HPDE6-E6E7 (cell line): ENCODE data around the gene GMEB1.
"Not testable (repeated sequence)": the region's sequence is repeated elsewhere in the genome, so short reads cannot be mapped to it uniquely, and the experiment has no call there.

Experiments
- DNase-seq: peaks from one replicate; pipeline ENCODE4 v3.0.0; 2011; ENCODE audit warnings: missing footprints; ENCODE audit errors: extremely low spot score

GMEB1 gene

GRCh38 chr1:28672971-28673370 lies 4.4 kb downstream of the GMEB1 start:
- DNase-seq: not testable (repeated sequence)

- no peak for DNase-seq
These were observed 7.3 kb downstream of the GMEB1 start for GRCh38 chr1:28675924-28676257.

- DNase-seq: no peak
These were observed 11.6 kb downstream of the GMEB1 start for GRCh38 chr1:28680151-28680550.

GRCh38 chr1:28682840-28683239 lies 14.3 kb downstream of the GMEB1 start:
- DNase-seq: peak; percentile 31

GRCh38 chr1:28684937-28685336 lies 16.4 kb downstream of the GMEB1 start:
- DNase-seq: no peak

- DNase-seq: not testable (repeated sequence)
These were observed 23.0 kb downstream of the GMEB1 start for GRCh38 chr1:28691627-28692026.

GRCh38 chr1:28703629-28704028 lies 35.0 kb downstream of the GMEB1 start:
- no peak for DNase-seq

- no peak for DNase-seq
These were observed 47.8 kb downstream of the GMEB1 start for GRCh38 chr1:28716336-28716735.

GRCh38 chr1:28718166-28718565 lies 49.6 kb downstream of the GMEB1 start:
- no peak for DNase-seq

- no peak for DNase-seq
These were observed 50.2 kb downstream of the GMEB1 start for GRCh38 chr1:28718586-28719331.

- DNase-seq: no peak
These were observed 50.7 kb downstream of the GMEB1 start for GRCh38 chr1:28719332-28719619.

- no peak for DNase-seq
These were observed 51.8 kb downstream of the GMEB1 start for GRCh38 chr1:28720376-28720775.

GRCh38 chr1:28721927-28722326 lies 53.3 kb downstream of the GMEB1 start:
- not testable (repeated sequence) for DNase-seq

- not testable (repeated sequence) for DNase-seq
These were observed 56.8 kb downstream of the GMEB1 start for GRCh38 chr1:28725365-28725764.

GRCh38 chr1:28735961-28736449 lies 67.4 kb downstream of the GMEB1 start:
- no peak for DNase-seq

- peak; percentile 91 for DNase-seq
These were observed 68.1 kb downstream of the GMEB1 start, which contains the start of gene YTHDF2 for GRCh38 chr1:28736450-28737306. YTHDF2 (plus strand) TSS chr1:28736940; CDS start chr1:28737121, 181 bp downstream.

- peak; percentile 38 for DNase-seq
These were observed 68.9 kb downstream of the GMEB1 start for GRCh38 chr1:28737307-28738132.

GRCh38 chr1:28740118-28740517 lies 71.5 kb downstream of the GMEB1 start:
- DNase-seq: no peak

- DNase-seq: no peak
These were observed 75.6 kb downstream of the GMEB1 start for GRCh38 chr1:28744184-28744583.

- no peak for DNase-seq
These were observed 77.1 kb downstream of the GMEB1 start for GRCh38 chr1:28745653-28746173.

GRCh38 chr1:28750330-28750729 lies 81.7 kb downstream of the GMEB1 start:
- DNase-seq: no peak

- not testable (repeated sequence) for DNase-seq
These were observed 82.2 kb downstream of the GMEB1 start for GRCh38 chr1:28750771-28751294.
